ENCODE data around the gene HOXA3.

DNA sequence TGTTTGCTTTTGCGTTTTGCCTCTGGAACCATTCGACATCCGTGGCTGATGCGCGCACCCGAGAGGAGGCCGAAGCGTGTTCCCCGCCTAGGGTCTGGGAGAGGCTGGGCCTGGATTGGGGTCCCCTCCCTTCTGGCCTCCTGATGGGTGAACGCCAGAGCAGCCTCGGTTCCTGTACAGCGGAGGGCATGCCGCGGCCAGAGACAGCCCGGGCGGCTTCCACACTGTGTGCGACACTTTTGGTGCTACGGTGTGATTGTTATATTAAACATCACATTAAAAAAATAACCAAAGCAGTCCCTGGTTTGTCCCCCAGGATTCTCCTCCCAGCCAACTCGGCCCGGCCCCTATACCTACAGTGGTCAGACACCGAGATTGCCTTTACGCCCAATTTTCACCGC lies 7.8 kb upstream of the HOXA3 start:
- TF ChIP-seq POLR2A (IDR thresholded peaks at IDR 0.05) (no peak), CTCF (IDR thresholded peaks at IDR 0.05) (no peak), POLR2AphosphoS5 (IDR thresholded peaks at IDR 0.05; ENCODE audit: insufficient read depth in 1 of 2, low read depth in 1 of 2) (no peak)
